ENCODE results near the gene MAP7D2.
"Not testable (repeated sequence)": the region's sequence is repeated elsewhere in the genome, so short reads cannot be mapped to it uniquely, and the experiment has no call there.

MAP7D2 gene

DNA sequence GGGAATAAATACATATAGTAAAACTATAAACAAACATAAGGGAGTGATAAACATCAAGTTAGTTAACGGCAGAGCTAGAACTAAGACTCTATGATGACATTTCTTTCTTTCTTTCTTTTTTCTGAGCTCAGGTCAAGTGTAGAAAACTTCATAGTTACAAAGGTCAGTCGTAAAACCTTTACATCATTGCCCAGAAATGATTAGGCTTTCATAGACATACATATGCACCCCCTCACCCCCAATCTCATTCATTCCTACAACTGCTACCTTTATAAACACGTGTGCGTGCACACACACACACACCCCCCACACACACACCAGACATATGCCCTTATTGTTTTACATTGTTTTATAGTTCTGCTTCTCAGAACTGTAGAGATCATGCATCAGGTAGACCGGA is 19.2 kb upstream of the MAP7D2 start:
- Histone ChIP-seq H3K9me3 (no peaks in the 10 kb centered on the region), H3K27me3 (no peaks in the 10 kb centered on the region), H3K36me3 (peaks cover 39% of the 10 kb centered on the region), H3K4me1 (no peaks in the 10 kb centered on the region), H3K4me3 (ENCODE audit: low read depth, low read length) (no peak overlapping the region)
- TF ChIP-seq, protein P1, sequence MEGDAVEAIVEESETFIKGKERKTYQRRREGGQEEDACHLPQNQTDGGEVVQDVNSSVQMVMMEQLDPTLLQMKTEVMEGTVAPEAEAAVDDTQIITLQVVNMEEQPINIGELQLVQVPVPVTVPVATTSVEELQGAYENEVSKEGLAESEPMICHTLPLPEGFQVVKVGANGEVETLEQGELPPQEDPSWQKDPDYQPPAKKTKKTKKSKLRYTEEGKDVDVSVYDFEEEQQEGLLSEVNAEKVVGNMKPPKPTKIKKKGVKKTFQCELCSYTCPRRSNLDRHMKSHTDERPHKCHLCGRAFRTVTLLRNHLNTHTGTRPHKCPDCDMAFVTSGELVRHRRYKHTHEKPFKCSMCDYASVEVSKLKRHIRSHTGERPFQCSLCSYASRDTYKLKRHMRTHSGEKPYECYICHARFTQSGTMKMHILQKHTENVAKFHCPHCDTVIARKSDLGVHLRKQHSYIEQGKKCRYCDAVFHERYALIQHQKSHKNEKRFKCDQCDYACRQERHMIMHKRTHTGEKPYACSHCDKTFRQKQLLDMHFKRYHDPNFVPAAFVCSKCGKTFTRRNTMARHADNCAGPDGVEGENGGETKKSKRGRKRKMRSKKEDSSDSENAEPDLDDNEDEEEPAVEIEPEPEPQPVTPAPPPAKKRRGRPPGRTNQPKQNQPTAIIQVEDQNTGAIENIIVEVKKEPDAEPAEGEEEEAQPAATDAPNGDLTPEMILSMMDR (IDR thresholded peaks at IDR 0.05; ENCODE audit: low read depth, low read length), result no peak
- DNase-seq, result no peak

- Histone ChIP-seq H3K4me1 (no peaks in the 10 kb centered on the region), H3K9me3 (no peaks in the 10 kb centered on the region), H3K27me3 (no peaks in the 10 kb centered on the region), H3K4me3 (ENCODE audit: low read depth, low read length) (no peak overlapping the region), H3K36me3 (peaks cover 33% of the 10 kb centered on the region)
- DNase-seq, result no peak
- TF ChIP-seq, protein P1 (IDR thresholded peaks at IDR 0.05; ENCODE audit: low read depth, low read length), result no peak
Observed at GRCh38 chrX:20132666-20133065, 16.0 kb upstream of the MAP7D2 start.

GRCh38 chrX:20130357-20130756 is 13.7 kb upstream of the MAP7D2 start:
- H3K27me3 ChIP-seq, result no peaks in the 10 kb centered on the region
- peaks cover 17% of the 10 kb centered on the region for H3K36me3 ChIP-seq
- H3K4me3 ChIP-seq (ENCODE audit: low read depth, low read length), result no peak overlapping the region
- no peaks in the 10 kb centered on the region for H3K4me1 ChIP-seq
- TF ChIP-seq, protein P1 (IDR thresholded peaks at IDR 0.05; ENCODE audit: low read depth, low read length), result no peak
- DNase-seq, result no peak
- no peaks in the 10 kb centered on the region for H3K9me3 ChIP-seq

DNA sequence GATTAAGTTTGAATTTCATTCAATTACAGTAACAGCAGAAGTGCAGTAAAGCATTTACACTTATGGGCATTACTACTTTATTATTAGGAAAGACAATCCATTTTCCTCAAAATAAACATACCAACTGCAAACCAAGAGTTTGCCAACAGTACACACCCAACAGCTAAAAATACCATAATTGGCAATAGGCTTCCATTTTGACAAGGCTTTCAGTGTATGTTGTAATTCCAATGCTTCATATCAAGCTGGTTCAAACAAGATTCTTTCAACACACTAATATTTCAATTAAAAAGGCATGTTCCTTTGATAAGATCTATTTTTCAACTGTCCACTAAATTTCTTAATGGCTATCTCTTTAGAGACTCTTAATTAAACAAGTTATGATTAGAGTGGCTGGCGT is 12.8 kb upstream of the MAP7D2 start:
- TF ChIP-seq, protein P1 (IDR thresholded peaks at IDR 0.05; ENCODE audit: low read depth, low read length), result no peak
- Histone ChIP-seq H3K36me3 (peaks cover 17% of the 10 kb centered on the region), H3K9me3 (no peaks in the 10 kb centered on the region), H3K27me3 (no peaks in the 10 kb centered on the region), H3K4me3 (ENCODE audit: low read depth, low read length) (no peak overlapping the region), H3K4me1 (no peaks in the 10 kb centered on the region)
- DNase-seq, result no peak

GRCh38 chrX:20128670-20129069 is 12.0 kb upstream of the MAP7D2 start:
- DNase-seq, result no peak
- H3K4me1 ChIP-seq, result no peaks in the 10 kb centered on the region
- TF ChIP-seq, protein P1 (IDR thresholded peaks at IDR 0.05; ENCODE audit: low read depth, low read length), result no peak

GRCh38 chrX:20127440-20127839 is 10.7 kb upstream of the MAP7D2 start:
- not testable (repeated sequence) for H3K4me3 ChIP-seq (ENCODE audit: low read depth, low read length); H3K4me1 ChIP-seq; H3K9me3 ChIP-seq; H3K27me3 ChIP-seq; DNase-seq
- peaks cover 10% of the 10 kb centered on the region for H3K36me3 ChIP-seq
- TF ChIP-seq, protein P1 (IDR thresholded peaks at IDR 0.05; ENCODE audit: low read depth, low read length), result peak; percentile 16; the same call in 1 of the 2 replicates

More at GRCh38 chrX:20128670-20129069, 12.0 kb upstream of the MAP7D2 start:
- Histone ChIP-seq H3K27me3 (no peaks in the 10 kb centered on the region), H3K36me3 (peaks cover 18% of the 10 kb centered on the region), H3K4me3 (ENCODE audit: low read depth, low read length) (no peak overlapping the region), H3K9me3 (no peaks in the 10 kb centered on the region)

GRCh38 chrX:20126833-20127232 is 10.1 kb upstream of the MAP7D2 start:
- DNase-seq; H3K9me3 ChIP-seq; H3K27me3 ChIP-seq; H3K4me1 ChIP-seq; H3K4me3 ChIP-seq (ENCODE audit: low read depth, low read length): not testable (repeated sequence)
- peaks cover 10% of the 10 kb centered on the region for H3K36me3 ChIP-seq

Measured in BE2C (cell line).